GM21515 (cell line): ENCODE data around the gene TSC22D3.
"Not testable (repeated sequence)": the region's sequence is repeated elsewhere in the genome, so short reads cannot be mapped to it uniquely, and the experiment has no call there.

Experiments used
- ATAC-seq: cut with Tn5 transposase; IDR thresholded peaks from one replicate; pipeline ENCODE4 v1.9.1; 2021; ENCODE audit not compliant: unreplicated experiment

TSC22D3 gene

DNA sequence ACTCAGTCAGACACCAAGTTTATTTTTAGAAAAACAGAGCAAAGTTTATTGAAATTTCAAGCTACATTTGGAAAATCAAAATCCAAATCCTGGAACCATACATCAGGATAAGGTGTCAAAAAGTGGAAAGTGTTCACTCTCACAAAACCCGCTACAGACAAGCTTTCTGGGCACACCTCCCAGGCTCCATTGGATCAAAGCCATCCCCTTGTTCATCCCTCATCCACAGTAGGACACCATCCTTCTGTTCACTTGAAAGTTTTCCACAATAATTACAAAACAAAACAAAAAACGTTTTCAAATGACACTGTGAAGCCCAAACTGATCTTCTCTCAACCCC is 62.4 kb downstream of the TSC22D3 start:
- ATAC-seq: no peak

- no peak for ATAC-seq
Measured at GRCh38 chrX:107712231-107713202, 63.1 kb downstream of the TSC22D3 start.

DNA sequence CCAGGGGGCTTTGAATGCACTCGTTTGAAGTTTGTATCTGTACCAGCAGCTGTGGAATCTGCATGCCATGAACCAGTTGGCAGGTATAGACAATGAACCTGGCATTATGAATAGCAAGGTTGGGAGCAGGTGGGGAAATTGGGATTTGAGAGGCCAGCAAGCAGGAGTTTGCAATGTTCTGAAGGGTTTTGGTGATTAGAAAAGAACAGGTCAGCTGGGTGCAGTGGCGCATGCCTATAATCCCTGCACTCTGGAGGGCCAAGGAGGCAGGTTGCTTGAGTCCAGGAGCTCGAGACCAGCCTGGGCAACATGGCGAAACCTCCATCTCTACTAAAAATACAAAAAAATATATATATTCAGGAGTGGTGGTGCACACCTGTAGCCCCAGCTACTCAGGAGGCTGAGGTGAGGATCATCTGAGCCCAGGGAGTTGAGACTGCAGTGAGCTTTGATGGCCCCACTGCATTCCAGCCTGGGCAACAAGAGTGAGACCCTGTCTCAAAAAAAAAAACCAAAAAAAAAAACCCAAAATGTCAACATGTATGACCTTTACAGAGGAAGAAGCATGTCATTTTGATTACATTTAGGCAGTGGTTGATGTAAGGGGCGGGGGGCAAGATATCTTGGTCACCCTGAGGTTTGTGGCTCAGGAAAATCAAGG is 63.9 kb downstream of the TSC22D3 start:
- no peak for ATAC-seq

DNA sequence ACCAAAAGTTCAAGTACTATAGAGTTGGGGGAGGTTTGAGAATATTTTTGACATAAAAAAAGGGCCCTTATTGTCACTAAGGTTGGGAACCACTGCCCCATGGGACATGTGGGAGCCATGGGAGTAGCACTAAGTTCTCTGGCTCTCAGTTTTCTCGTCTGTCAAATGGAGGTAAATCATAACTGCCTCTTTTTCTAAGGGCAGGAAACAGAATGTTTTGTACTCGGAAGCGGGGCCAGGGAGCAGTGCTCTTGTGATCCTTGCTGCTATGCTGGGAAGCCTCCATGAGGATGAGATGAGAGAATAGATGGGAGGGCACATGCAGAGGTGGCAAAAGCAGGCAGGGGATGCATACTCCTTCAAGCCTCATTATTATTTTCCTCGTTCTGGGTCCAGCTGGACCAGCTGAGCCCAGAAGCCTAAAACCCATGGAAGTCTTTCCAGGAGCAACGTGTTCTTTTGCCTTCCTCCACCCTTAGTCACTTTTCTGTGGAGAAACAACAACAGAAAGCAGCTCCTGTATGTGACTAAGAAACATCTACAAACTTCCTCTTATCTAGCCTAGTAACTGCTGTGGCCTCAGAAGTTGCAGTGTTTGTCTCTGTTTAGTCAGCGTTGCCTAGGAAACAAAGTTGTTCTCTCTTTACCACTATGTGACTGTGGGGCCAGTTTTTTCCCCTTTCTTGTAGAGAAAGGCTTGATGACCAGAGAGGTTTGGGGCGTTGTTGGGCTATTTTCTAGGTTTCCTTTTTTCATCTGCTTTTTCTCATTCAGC is 64.8 kb downstream of the TSC22D3 start:
- ATAC-seq: peak; percentile 97

- ATAC-seq: no peak
Measured at GRCh38 chrX:107709266-107709806, 66.3 kb downstream of the TSC22D3 start.

DNA sequence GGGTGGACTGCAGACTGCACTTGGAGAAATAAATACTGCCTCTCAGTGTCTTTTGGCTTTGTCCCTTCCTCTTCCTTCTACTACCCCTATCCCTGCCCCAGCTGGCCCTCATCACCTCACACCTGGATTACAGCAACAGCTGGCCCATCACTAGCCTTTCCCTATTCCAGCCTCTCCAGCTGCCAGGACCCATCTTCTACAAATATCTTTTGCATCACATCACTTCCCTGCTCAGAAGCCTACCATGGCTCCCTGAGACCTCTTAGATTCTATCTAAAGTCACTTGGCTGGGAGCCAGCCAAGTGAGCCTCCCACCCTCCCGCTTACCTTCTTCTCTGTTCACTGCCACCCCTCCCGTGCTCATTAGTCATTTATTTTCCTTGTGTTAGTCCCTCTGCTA is 66.8 kb downstream of the TSC22D3 start:
- no peak for ATAC-seq

DNA sequence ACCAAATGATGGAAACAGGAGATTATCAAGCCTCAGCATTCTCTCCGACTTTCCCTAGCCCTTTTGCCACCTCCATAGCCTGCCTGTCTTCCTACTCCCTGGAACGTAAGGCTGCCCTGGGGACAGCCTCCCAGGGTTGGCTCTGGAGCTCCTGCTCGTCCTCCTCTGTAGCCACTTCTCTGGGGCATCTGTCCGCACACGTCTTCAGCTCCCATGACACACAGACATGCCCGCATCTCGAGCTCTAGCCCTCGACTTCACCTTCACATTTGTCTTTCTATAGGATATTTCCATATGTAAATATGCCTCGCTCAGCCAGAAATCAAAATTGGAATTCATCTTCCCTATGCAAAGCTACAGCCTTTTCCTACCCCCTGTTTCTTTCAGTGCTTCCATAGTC is 67.7 kb downstream of the TSC22D3 start:
- ATAC-seq: no peak

- ATAC-seq: no peak
Measured at GRCh38 chrX:107706309-107706708, 69.3 kb downstream of the TSC22D3 start.

DNA sequence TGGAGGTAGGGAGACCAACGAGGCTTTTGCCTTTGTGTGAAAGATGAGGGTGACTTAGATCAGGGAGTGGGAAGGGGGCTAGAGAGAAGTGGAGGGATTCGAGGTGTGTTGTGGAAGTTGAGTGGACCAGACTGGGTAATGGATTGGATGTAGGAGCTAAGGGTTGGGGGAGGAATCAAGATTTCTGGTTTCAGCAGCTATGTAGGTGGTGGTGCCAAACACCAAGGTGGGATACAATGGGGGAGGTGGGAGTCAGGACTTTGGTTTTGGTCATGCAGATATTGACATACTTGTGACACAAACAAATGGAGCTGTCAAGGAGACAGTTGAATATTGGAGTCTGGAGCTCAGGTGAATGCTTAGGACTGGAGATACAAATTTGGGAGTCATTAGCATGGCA is 71.0 kb downstream of the TSC22D3 start:
- ATAC-seq: no peak

GRCh38 chrX:107704181-107704580 is 71.4 kb downstream of the TSC22D3 start:
- no peak for ATAC-seq

- ATAC-seq: peak; percentile 83
Measured at GRCh38 chrX:107701493-107702121, 74.0 kb downstream of the TSC22D3 start.

GRCh38 chrX:107700790-107701189 is 74.8 kb downstream of the TSC22D3 start:
- no peak for ATAC-seq

DNA sequence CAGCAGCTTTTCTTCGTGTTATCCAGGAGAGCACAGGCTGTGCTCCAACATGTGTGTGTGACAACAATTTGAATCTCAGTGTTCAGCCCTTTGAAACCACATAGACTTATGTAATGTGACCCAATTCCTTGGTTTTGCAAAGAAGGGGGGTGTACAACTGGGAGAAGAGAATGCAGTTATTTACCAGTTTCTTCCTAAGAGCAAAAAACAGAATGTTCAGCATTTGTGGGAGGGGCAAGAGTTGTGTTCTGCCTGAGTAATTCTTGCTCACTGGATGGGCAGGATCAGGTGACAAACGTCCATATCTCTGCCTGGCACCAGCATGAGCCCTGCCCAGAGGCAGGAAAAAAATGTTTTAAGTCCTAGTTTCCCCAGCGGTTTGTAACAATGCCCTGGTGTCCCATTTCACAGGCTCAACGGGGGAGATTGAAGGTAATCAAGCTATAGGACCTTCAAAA is 75.2 kb downstream of the TSC22D3 start:
- ATAC-seq: no peak

DNA sequence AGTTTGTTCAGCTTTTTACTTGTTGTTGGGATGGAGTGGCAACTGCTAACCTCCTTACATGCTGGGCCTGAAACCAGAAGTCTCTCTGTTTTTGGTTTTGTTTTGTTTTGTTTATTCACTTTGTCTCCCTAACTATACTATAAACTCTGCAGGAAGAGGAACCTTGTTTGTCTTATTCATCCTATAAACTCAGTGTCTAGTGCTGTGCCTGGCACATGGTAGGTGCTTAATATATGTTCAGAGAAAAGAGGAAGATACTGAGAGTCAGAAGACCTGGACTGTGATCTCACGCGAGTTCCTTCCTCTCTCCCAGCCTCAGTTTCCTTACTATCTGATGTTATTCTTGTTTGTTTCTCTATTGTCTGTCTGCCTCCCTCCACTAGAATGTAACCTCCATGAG is 76.0 kb downstream of the TSC22D3 start:
- ATAC-seq: no peak

GRCh38 chrX:107691024-107691448 is 84.6 kb downstream of the TSC22D3 start:
- no peak for ATAC-seq

DNA sequence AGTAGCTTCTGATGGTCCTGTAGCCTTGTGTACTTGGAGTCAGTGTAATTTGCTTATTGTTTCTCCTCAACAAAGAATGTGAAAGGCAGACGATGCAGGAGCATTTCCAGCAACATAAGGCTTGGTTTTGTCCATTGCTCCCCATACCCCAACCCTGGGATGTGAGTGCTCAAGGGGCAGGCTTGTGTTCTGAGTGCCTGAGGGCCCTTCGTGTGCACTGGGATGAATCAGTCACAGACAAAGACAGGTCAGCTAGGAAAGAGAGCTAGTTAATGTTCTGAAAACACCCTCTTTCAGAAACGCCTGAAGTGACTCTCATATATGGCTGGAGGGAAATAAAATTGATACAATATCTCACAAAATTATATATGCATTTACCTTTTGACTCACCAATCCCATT is 88.1 kb downstream of the TSC22D3 start:
- ATAC-seq: no peak

DNA sequence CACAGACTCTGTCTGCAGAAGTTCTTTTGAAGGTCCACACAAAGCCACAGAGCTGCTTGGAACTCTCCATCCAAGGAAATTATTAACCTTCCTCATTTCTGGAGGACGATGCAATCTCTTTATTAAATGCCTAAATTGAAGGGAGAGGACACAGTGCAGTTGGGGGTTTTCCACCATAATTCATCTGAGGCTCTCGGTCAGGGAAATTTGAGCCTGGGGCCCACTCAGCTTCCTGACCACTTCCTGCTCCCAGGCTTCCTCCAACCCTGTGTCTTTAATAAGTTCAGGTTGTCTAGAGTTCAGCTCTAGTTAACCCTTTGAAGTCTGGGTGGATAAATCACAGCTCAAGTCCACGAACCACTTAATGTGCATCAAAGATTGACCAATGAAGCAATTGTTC is 88.8 kb downstream of the TSC22D3 start:
- no peak for ATAC-seq

DNA sequence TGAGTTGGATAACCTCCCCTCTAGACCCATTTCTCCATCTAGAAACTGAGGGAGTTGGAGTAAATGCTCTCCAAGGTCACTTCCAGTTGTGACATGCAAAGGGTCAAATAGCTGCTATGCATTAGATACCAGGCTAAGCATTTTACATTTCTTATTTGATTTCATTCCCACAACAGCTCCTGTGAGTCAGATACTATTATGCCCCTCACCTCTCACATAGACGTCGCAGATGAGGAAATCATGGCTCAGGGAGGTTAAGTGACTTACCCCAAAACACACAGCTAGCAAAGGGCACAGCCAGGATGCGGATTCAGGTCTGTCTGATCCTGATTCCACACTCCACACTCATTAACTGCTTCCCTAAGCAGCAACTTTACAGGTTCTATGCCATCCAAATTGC is 89.6 kb downstream of the TSC22D3 start:
- ATAC-seq: no peak

DNA sequence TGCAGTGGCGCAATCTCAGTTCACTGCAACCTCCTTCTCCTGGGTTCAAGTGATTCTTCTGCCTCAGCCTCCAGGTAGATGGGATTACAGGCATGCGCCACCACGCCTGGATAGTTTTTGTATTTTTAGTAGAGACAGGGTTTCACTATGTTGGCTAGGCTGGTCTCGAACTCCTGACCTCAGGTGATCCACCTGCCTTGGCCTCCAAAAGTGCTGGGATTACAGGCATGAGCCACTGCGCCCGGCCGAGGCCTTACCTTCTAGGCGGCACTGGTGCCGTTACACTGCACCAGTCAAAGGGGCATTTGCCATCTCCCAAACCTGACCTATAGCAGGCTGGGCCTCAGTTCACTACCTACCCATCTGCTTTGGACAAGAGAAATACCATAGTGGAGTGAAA is 90.0 kb downstream of the TSC22D3 start:
- not testable (repeated sequence) for ATAC-seq

DNA sequence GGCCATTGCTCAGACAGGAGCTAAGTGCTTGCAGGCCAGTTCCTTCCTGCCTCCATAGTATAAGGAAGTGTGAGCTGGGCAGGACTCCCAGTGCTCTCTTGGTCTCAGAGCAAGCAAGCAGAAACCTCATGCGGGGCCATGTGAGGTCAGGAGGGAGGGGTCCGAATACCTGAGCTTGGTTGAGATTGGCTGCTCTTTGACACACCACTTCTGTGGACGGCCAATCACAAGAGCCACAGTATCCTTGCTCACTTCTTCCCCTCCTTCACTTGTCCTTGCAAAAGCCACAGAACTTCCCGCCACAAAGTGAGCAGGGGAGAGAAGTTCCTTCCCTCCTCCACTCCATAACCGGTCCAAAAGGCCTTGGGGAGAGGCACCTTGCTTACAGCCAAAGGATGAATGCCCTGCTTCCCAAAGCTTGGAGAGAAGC is 90.6 kb downstream of the TSC22D3 start:
- peak; percentile 95 for ATAC-seq

DNA sequence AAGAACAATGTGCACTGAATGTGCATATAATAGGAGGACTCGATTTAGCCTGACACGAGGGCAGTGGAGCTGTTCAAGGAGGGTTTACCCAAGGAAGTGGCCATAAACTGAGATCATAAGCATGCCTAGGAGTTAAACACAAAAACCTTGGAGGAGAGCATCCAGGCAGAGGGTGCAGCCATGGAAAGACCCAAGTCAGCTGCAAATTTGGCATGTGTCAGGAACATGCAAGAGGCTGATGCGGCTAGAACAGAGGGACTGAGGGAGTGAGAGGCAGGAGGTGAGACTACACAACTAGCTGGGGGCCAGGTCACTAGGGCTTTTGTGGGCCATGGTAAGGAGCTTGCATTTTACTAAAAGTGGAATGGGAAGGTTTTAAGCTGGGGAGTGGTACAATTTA is 91.7 kb downstream of the TSC22D3 start:
- ATAC-seq: no peak
